Activated CD4-positive, alpha-beta T cell treated with anti-CD3 and anti-CD28 coated beads for 36 hours (primary cell): Measurements from ENCODE around the gene TRUB1. TPM values are rescaled to one million over a fixed set of nuclear protein-coding genes. Genes with fewer than 3 reads are reported as not detected.

ENCODE experiments used
- ATAC-seq: fragments of 200-7000 bp; cut with Tn5 transposase; one replicate; pipeline ENCODE4 v1.10.0; 2021; ENCODE audit warnings: mild to moderate bottlenecking, moderate library complexity
- CTCF ChIA-PET: fragments of 350-600 bp; sonication (Branson Sonifier 250); formaldehyde crosslinking; loops from one replicate; lab custom pipeline; 2021; ENCODE audit warnings: antibody characterized with exemption; lab: Charles Lee
- POLR2A ChIA-PET: fragments of 350-600 bp; sonication (Branson Sonifier 250); formaldehyde crosslinking; loops from one replicate; lab custom pipeline; 2021; ENCODE audit warnings: antibody characterized with exemption, inconsistent platforms; lab: Charles Lee
- DNase-seq: peaks from one replicate; pipeline ENCODE4 v3.0.0-alpha.2; 2020
- H3K27ac Mint-ChIP-seq: one replicate; pipeline ENCODE4 v1.8.0; 2021; ENCODE audit warnings: mixed read lengths
- H3K27me3 Mint-ChIP-seq: one replicate; pipeline ENCODE4 v1.8.0; 2021; ENCODE audit warnings: mixed read lengths
- H3K36me3 Mint-ChIP-seq: one replicate; pipeline ENCODE4 v1.8.0; 2021; ENCODE audit warnings: low read depth, mixed read lengths
- H3K4me1 Mint-ChIP-seq: one replicate; pipeline ENCODE4 v1.8.0; 2021; ENCODE audit warnings: mixed read lengths
- H3K4me3 Mint-ChIP-seq: one replicate; pipeline ENCODE4 v1.8.0; 2021; ENCODE audit warnings: mild to moderate bottlenecking, moderate library complexity, mixed read lengths
- H3K9me3 Mint-ChIP-seq: one replicate; pipeline ENCODE4 v1.8.0; 2021; ENCODE audit warnings: low read depth, mixed read lengths
- intact Hi-C, 2 experiments: fragments of 100-400 bp; cut with DNase I in 1 of 2; cut with micrococcal nuclease in 1 of 2; formaldehyde crosslinking; loops; one replicate each; pipeline versions ENCODE4 v1.14.2 to v1.15.1; 2022 to 2024; cut with DNase I, micrococcal nuclease
- total RNA-seq, 2 experiments: library from RNA; stranded (reverse); gene quantifications; one replicate each; pipeline ENCODE4 v1.2.3, GENCODE V29; 2021

The TRUB1 gene
- total RNA-seq, 2 experiments from 2014 or later = 13.4 to 15.0 TPM

DNA sequence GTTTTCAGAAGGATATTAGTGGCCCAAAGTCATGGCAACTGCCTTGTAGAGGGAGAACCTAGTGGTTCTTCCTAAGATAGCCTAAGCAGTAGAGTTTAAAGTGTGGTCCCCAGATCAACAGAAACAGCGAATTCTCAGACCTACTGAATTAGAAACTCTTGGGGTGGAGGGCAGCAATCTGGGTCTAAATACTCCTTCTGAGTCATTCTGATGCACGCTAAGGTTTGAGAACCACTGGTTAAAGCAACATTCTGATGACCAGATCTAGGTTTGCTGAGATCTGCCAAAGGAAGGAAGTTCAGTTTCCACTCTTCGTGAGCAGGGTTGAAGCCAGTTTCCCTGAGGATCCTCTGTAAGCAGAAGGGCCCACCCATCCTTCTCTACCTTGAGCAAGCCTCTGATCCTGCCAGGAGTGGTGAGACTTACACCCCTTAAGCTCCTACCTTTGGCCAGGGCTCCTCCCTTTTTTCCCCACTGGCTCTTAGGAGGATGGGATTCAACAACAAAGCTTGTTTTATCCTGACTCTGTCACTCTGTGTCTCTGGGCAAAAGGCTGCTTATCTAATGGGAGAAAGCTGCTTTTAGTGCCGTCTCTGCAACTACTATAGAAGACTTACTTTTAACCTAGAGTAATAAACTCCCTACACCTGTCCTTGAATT, 26.8 kb upstream of the TRUB1 start:
- Mint-ChIP-seq H3K4me3 (no peak overlapping the region), H3K4me1 (peaks cover 4% of the 10 kb centered on the region), H3K27ac (peak overlapping the region; percentile 22), H3K9me3 (no peaks in the 10 kb centered on the region), H3K27me3 (peaks cover 3% of the 10 kb centered on the region), H3K36me3 (no peaks in the 10 kb centered on the region)
- ChIA-PET CTCF (interaction anchor here (0.6 kb wide), 1 partner anchor 85 kb away, joined by 3 read pairs; no protein-coding TSS in a partner anchor), POLR2A (no interaction called here)
- ATAC-seq = peak; percentile 56
- intact Hi-C loops = no loop called here
- DNase-seq = no peak

DNA sequence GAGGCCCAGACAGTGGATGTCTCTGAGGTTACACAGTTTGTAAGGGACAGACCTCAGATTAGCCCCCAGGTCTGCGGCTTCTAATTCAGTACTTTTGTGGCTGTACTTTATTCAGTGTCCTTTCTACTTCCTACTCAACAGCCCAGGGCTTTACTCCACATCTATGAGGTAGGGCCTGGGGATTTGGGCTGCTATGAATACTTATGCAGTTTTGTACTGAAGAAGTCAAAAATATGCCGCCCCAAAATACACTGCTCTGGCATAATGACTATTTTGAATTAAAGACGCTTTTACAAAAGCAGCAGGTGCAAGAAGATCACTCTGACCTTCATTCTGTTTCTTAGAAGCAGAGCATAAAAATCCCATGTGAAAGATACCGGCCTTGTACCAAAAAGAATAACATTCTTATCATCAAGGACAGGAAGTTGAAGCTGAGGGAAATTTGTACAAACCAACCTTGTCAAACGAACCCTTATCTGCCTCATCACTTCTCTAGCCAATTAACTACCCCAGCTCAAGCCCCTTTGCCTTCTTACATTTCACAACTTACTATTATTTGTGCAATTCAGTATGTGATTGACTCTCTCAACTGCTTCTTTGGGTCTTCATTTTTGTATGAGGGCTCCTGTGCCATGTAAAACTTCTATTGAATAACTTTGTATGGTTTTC, 26.1 kb upstream of the TRUB1 start:
- Mint-ChIP-seq H3K27ac (no peak overlapping the region), H3K9me3 (no peaks in the 10 kb centered on the region), H3K36me3 (no peaks in the 10 kb centered on the region), H3K4me3 (no peak overlapping the region), H3K4me1 (peaks cover 4% of the 10 kb centered on the region), H3K27me3 (no peaks in the 10 kb centered on the region)
- intact Hi-C loops = no loop called here
- CTCF ChIA-PET = interaction anchor here (0.8 kb wide), 1 partner anchor 140 kb away, joined by 4 read pairs; no protein-coding TSS in a partner anchor
- POLR2A ChIA-PET = no interaction called here
- no peak for ATAC-seq
- no peak for DNase-seq

DNA sequence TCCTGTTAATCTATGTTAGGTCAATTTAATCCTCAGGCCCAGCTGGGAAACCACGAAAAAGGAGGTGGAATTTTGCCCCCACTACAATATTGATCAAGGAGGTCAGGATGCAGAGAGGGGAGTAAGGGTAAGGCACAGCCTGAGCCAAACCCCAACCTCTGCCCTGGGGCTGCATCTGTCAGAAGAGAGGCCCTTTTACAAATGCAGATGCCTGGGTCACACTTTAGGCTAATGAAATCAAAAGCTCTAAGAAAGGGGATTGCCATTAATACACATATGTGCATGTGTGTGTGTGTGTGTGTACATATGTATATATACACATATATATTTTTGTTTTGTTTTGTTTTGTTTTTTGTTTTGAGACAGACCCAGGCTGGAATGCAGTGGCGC, 25.5 kb upstream of the TRUB1 start:
- Mint-ChIP-seq H3K9me3 (no peaks in the 10 kb centered on the region), H3K4me1 (peaks cover 4% of the 10 kb centered on the region), H3K27me3 (no peaks in the 10 kb centered on the region), H3K27ac (no peak overlapping the region), H3K4me3 (no peak overlapping the region), H3K36me3 (no peaks in the 10 kb centered on the region)
- intact Hi-C loops = no loop called here
- DNase-seq = no peak
- CTCF ChIA-PET = interaction anchor here (0.8 kb wide), 1 partner anchor 139 kb away, joined by 4 read pairs; no protein-coding TSS in a partner anchor
- POLR2A ChIA-PET = no interaction called here
- no peak for ATAC-seq

- H3K36me3 Mint-ChIP-seq = no peaks in the 10 kb centered on the region
- ChIA-PET POLR2A (interaction anchor here (0.5 kb wide), 1 partner anchor 169 kb away, joined by 5 read pairs; no protein-coding TSS in a partner anchor), CTCF (interaction anchor here (1.4 to 1.6 kb wide), 3 partner anchors 10 to 35 kb away, joined by 4 to 9 read pairs (median 5); no protein-coding TSS in a partner anchor)
- DNase-seq (no peak), ATAC-seq (peak; percentile 64)
- intact Hi-C loops = no loop called here
- no peaks in the 10 kb centered on the region for H3K9me3 Mint-ChIP-seq
- peaks cover 4% of the 10 kb centered on the region for H3K4me1 Mint-ChIP-seq
- H3K27me3 Mint-ChIP-seq = no peaks in the 10 kb centered on the region
- H3K27ac Mint-ChIP-seq = no peak overlapping the region
- no peak overlapping the region for H3K4me3 Mint-ChIP-seq
Measured at GRCh38 chr10:114914560-114914959, 23.4 kb upstream of the TRUB1 start.

DNA sequence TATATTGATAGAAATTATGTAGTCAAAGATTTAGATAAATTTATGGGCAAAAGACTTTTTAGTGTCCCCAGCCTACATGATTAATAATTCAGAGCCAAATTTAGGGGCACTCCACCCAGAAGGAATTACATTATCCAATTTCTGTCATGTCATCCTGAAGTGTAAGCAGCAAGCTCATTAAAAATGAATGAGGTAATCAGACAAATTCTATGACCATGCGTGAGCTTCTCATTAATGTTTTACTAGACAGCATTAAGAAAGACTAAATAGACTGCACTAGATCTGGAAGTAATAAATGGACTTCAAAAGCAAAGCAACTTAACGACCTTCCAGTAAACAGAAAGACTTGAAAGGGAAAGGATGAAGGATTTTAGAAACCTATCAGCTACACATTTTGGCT, 22.7 kb upstream of the TRUB1 start:
- intact Hi-C loops = no loop called here
- ATAC-seq = no peak
- no peak for DNase-seq
- H3K27me3 Mint-ChIP-seq = peaks cover 2% of the 10 kb centered on the region
- no peaks in the 10 kb centered on the region for H3K9me3 Mint-ChIP-seq
- H3K4me3 Mint-ChIP-seq = no peak overlapping the region
- H3K36me3 Mint-ChIP-seq = no peaks in the 10 kb centered on the region
- no peak overlapping the region for H3K27ac Mint-ChIP-seq
- ChIA-PET CTCF (interaction anchor here (1.0 to 1.4 kb wide), 3 partner anchors 9 to 15 kb away, joined by 3 to 5 read pairs (median 4); no protein-coding TSS in a partner anchor), POLR2A (no interaction called here)
- H3K4me1 Mint-ChIP-seq = peaks cover 4% of the 10 kb centered on the region

DNA sequence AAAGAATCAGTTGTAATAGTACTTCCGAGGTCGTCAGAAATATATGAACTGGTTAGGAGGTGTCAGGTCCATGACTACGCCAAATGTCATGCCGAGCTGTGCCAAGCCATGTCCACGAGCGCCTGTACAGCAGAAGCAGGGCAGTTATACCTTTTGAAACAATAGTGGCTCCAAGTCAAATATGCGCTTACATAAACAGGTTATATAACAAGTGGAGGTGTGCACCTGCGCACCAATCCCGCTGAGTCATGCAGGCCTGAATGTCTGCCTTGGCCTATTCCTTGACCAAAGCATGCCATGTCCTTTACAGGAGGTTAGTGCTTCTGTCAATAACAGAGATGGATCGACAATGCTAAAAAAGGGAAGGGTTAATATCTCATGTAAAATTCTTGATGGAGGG, 21.3 kb upstream of the TRUB1 start:
- no peak overlapping the region for H3K4me3 Mint-ChIP-seq
- no peak for DNase-seq
- ChIA-PET CTCF (no interaction called here), POLR2A (no interaction called here)
- H3K27me3 Mint-ChIP-seq = peaks cover 6% of the 10 kb centered on the region
- no peak for ATAC-seq
- H3K4me1 Mint-ChIP-seq = peaks cover 4% of the 10 kb centered on the region
- no peaks in the 10 kb centered on the region for H3K36me3 Mint-ChIP-seq
- H3K9me3 Mint-ChIP-seq = no peaks in the 10 kb centered on the region
- intact Hi-C loops = no loop called here
- no peak overlapping the region for H3K27ac Mint-ChIP-seq

DNA sequence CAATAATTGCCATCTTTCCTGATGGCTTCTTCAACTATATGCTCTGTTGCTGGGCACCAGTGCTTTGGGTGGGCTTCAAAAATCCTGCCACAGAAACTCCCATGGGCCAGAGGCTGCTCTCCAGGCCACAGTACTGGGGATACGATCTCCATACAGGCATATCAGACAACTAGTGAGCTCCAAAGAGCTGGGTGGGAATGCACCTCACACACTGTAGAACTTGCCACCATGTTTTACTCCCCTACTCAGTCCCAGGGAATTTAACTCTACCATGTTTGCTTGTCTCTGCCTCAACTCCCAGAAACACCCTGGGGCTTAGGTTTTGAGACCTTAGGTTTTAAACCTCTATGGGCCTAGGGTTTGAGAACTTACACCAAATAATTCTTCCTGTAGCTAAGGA, 20.5 kb upstream of the TRUB1 start:
- ChIA-PET POLR2A (no interaction called here), CTCF (no interaction called here)
- H3K9me3 Mint-ChIP-seq = no peaks in the 10 kb centered on the region
- no peaks in the 10 kb centered on the region for H3K36me3 Mint-ChIP-seq
- DNase-seq (no peak), ATAC-seq (no peak)
- H3K4me3 Mint-ChIP-seq = no peak overlapping the region
- peaks cover 6% of the 10 kb centered on the region for H3K27me3 Mint-ChIP-seq
- intact Hi-C loops = no loop called here
- peaks cover 1% of the 10 kb centered on the region for H3K4me1 Mint-ChIP-seq
- H3K27ac Mint-ChIP-seq = no peak overlapping the region

- DNase-seq = no peak
- H3K4me3 Mint-ChIP-seq = no peak overlapping the region
Measured at GRCh38 chr10:114917927-114918672, 19.9 kb upstream of the TRUB1 start.

GRCh38 chr10:114920459-114920858, 17.5 kb upstream of the TRUB1 start:
- DNase-seq (no peak), ATAC-seq (no peak)
- no peak overlapping the region for H3K27ac Mint-ChIP-seq
- peaks cover 3% of the 10 kb centered on the region for H3K4me1 Mint-ChIP-seq
- CTCF ChIA-PET = no interaction called here
- no peaks in the 10 kb centered on the region for H3K9me3 Mint-ChIP-seq
- H3K27me3 Mint-ChIP-seq = peaks cover 14% of the 10 kb centered on the region
- H3K4me3 Mint-ChIP-seq = no peak overlapping the region
- POLR2A ChIA-PET = no interaction called here
- no peaks in the 10 kb centered on the region for H3K36me3 Mint-ChIP-seq
- intact Hi-C loops = no loop called here

More at GRCh38 chr10:114917927-114918672, 19.9 kb upstream of the TRUB1 start:
- peaks cover 1% of the 10 kb centered on the region for H3K4me1 Mint-ChIP-seq
- no peaks in the 10 kb centered on the region for H3K9me3 Mint-ChIP-seq
- CTCF ChIA-PET = no interaction called here
- POLR2A ChIA-PET = no interaction called here
- no peaks in the 10 kb centered on the region for H3K36me3 Mint-ChIP-seq
- intact Hi-C loops = no loop called here
- no peak overlapping the region for H3K27ac Mint-ChIP-seq
- peaks cover 6% of the 10 kb centered on the region for H3K27me3 Mint-ChIP-seq
- no peak for ATAC-seq

- ChIA-PET POLR2A (no interaction called here), CTCF (interaction anchor here (1.6 kb wide), 1 partner anchor 10 kb away, joined by 5 read pairs; no protein-coding TSS in a partner anchor)
- H3K27me3 Mint-ChIP-seq = peaks cover 19% of the 10 kb centered on the region
- H3K36me3 Mint-ChIP-seq = no peaks in the 10 kb centered on the region
- H3K27ac Mint-ChIP-seq = no peak overlapping the region
- peaks cover 8% of the 10 kb centered on the region for H3K4me1 Mint-ChIP-seq
- ATAC-seq (no peak), DNase-seq (no peak)
- no peaks in the 10 kb centered on the region for H3K9me3 Mint-ChIP-seq
- intact Hi-C loops = no loop called here
- H3K4me3 Mint-ChIP-seq = no peak overlapping the region
Measured at GRCh38 chr10:114922003-114922402, 16.0 kb upstream of the TRUB1 start.

DNA sequence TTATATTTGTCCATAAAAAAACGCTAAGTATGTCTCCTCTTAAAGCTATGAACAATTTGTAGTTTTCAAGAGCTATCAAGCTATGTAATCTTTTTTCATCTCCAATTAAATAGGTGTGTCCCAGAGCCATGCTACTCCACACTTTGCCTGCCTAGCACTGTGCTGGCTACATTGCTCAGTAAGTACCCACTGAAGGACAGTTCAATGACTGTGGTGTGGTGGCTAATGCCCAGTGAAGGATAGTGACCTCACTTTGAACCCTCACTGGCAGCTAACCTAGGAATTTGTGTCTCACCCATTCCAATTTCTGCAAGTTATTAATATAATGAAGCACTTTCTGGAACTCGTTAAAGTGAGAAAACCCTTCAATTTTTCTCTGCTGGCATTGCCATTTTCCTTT, 14.4 kb upstream of the TRUB1 start:
- POLR2A ChIA-PET = no interaction called here
- CTCF ChIA-PET = interaction anchor here (1.7 kb wide), 1 partner anchor 14 kb away, joined by 5 read pairs; no protein-coding TSS in a partner anchor
- intact Hi-C loops = no loop called here

More for the DNA sequence above, 14.4 kb upstream of the TRUB1 start:
- no peak overlapping the region for H3K4me3 Mint-ChIP-seq
- no peak for ATAC-seq
- DNase-seq = no peak
- no peak overlapping the region for H3K27ac Mint-ChIP-seq
- H3K27me3 Mint-ChIP-seq = peaks cover 21% of the 10 kb centered on the region
- peaks cover 8% of the 10 kb centered on the region for H3K4me1 Mint-ChIP-seq
- no peaks in the 10 kb centered on the region for H3K9me3 Mint-ChIP-seq
- no peaks in the 10 kb centered on the region for H3K36me3 Mint-ChIP-seq
